ENCODE data around the gene LHPP.

LHPP gene

DNA sequence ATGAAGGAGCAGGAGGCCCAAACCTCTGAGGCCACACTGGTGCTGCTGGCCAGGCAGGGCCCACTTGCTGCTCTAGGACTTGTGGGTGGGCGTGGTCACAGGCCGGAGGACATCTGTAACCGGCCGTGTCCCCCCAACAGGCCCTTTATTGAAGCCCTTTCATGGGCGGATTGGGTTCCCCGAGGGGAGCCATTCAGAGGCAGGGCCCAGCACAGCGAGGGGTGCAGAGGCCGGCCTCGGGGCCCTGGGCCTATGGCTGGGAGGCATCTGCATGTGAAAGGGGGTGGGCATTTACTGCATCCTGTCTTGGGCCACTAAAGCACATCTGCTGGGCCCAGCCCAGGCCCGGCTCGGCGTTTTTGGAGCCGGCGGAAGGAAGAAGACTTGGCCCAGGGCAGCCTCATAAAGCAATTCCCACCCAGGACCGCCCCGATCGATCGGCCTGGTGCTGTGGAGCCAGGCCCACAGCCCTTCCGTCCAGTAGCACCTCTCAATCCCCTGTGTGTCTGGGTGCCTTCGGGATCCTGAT, 8.4 kb downstream of the LHPP start:
- H3K4me1 ChIP-seq (ENCODE audit: control insufficient read depth, low read depth, low read length) = peaks cover under 1% of the 10 kb centered on the region
- no CpG with 5 or more reads among the region's 20 CpGs for WGBS (ENCODE audit: extremely low coverage, insufficient coverage, low lambda C conversion rate)
- no peak overlapping the region for H2BK5ac ChIP-seq (ENCODE audit: low read length)
- no peak overlapping the region for H2BK15ac ChIP-seq (replicated peaks; ENCODE audit: low read depth)
- no peaks in the 10 kb centered on the region for H3K27me3 ChIP-seq (ENCODE audit: insufficient read depth, low read length, poor library complexity)
- no peak overlapping the region for H3K23ac ChIP-seq (ENCODE audit: low read length)
- no peak overlapping the region for H4K8ac ChIP-seq (ENCODE audit: low read depth, low read length)
- no peak overlapping the region for H3K27ac ChIP-seq (ENCODE audit: low read depth, low read length)
- H3K18ac ChIP-seq (ENCODE audit: low read length) = no peak overlapping the region
- H3K36me3 ChIP-seq (ENCODE audit: control insufficient read depth, insufficient read depth, low read length) = no peaks in the 10 kb centered on the region
- no peak overlapping the region for H2BK120ac ChIP-seq (ENCODE audit: low read depth, low read length)
- no peak overlapping the region for H3K4me2 ChIP-seq (ENCODE audit: low read length)
- no peak overlapping the region for H4K5ac ChIP-seq (ENCODE audit: low read length)
- no peak overlapping the region for H3K4me3 ChIP-seq (ENCODE audit: low read length)
- H3K4ac ChIP-seq (ENCODE audit: low read depth, low read length) = no peak overlapping the region
- H3K79me1 ChIP-seq (ENCODE audit: low read length) = no peaks in the 10 kb centered on the region
- peak overlapping the region; percentile 37 for H3K56ac ChIP-seq (ENCODE audit: low read length)
- no peak for DNase-seq
- H3K79me2 ChIP-seq (ENCODE audit: control insufficient read depth, insufficient read depth, low read length) = no peaks in the 10 kb centered on the region
- no peak overlapping the region for H2AK5ac ChIP-seq (ENCODE audit: low read length)
- H3K9ac ChIP-seq (ENCODE audit: low read length) = no peak overlapping the region

DNA sequence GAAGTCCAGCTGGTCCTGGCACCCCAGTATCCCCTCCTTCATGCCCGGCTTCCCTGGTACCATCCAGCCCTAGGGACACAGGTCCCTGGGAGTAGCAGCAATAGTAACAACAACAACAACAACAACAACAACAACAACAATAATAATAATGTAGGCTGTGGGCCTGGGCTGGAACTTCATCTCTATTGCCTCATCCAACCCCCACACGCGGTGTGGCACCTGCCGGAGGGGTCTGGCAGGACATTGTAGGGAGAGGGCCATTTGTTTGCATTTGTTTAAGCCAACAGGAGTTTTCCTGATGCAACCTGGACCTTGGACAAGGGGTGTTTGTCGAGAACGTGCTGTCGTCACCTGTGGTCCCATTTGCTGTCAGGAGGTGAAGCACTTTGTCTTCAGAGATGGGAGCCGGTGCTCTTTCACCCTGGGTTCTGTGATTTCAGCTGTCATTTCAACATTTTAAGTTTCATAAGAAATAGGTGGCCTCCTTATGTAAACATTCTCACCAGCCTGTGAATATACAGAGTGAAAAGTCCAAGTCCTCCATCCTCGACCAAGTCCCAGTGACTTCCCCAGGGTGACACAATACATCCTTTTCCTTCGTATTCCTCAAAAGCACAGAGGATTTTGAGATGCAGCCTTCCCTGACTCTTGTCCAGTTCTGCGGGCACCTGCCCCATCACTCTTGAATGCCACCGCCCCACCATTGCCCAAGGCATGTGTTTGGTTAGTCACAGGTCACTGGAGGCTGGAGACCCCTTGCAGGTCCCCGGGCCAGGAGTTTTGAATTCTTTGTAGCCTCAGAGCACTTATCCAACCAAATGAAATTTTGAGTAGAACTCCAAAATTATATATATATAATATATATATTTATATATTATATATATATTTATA, 9.2 kb downstream of the LHPP start:
- Histone ChIP-seq H3K56ac (ENCODE audit: low read length) (peak overlapping the region; percentile 37), H3K18ac (ENCODE audit: low read length) (no peak overlapping the region), H3K4me2 (ENCODE audit: low read length) (no peak overlapping the region), H2BK15ac (replicated peaks; ENCODE audit: low read depth) (no peak overlapping the region), H3K9ac (ENCODE audit: low read length) (no peak overlapping the region), H3K27ac (ENCODE audit: low read depth, low read length) (no peak overlapping the region), H3K27me3 (ENCODE audit: insufficient read depth, low read length, poor library complexity) (no peaks in the 10 kb centered on the region), H4K5ac (ENCODE audit: low read length) (no peak overlapping the region), H3K4me1 (ENCODE audit: control insufficient read depth, low read depth, low read length) (no peaks in the 10 kb centered on the region), H2BK120ac (ENCODE audit: low read depth, low read length) (no peak overlapping the region), H4K8ac (ENCODE audit: low read depth, low read length) (no peak overlapping the region), H3K4me3 (ENCODE audit: low read length) (no peak overlapping the region), H2BK5ac (ENCODE audit: low read length) (no peak overlapping the region), H3K36me3 (ENCODE audit: control insufficient read depth, insufficient read depth, low read length) (no peaks in the 10 kb centered on the region), H2AK5ac (ENCODE audit: low read length) (no peak overlapping the region), H3K79me1 (ENCODE audit: low read length) (no peaks in the 10 kb centered on the region), H3K79me2 (ENCODE audit: control insufficient read depth, insufficient read depth, low read length) (no peaks in the 10 kb centered on the region), H3K4ac (ENCODE audit: low read depth, low read length) (no peak overlapping the region), H3K23ac (ENCODE audit: low read length) (no peak overlapping the region)
- no CpG with 5 or more reads among the region's 13 CpGs for WGBS (ENCODE audit: extremely low coverage, insufficient coverage, low lambda C conversion rate)
- DNase-seq = no peak

DNA sequence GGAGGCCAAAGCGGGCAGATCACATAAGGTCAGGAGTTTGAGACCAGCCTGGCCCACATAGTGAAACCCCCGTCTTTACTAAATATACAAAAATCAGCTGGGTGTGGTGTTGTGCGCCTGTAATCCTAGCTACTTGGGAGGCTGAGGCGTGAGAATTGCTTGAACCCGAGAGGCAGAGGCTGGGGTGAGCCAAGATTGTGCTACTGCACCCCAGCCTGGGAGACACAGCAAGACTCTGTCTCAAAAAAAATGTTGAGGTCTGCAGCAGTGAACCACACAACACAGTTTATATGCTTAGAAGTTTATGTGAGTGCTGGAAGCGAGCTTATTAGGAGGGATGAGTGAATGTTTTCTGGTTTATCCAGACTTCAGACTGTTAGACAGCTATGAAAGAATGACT, 10.4 kb downstream of the LHPP start:
- no peak overlapping the region for H2AK5ac ChIP-seq (ENCODE audit: low read length)
- no peak for DNase-seq

DNA sequence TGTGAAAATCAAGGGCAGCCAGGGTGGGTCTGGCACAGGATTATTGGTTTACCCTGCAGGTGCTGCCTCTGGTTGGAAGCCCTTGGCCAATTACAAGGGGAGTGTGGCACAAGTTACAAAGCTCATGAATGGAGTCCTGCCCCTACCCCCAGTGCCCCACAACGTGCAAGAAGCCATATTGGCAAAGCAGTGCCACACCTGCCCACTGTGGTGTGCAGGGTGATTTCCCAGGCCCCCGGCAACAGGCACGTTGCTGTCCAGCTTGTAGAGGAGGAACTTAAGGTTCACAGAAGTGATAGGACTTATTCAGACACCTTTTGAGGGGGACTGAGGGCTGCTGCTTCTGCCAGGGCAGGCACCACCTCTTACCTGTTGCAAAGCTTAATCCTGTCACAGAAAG, 11.4 kb downstream of the LHPP start:
- no peak overlapping the region for H3K9ac ChIP-seq (ENCODE audit: low read length)
- H3K23ac ChIP-seq (ENCODE audit: low read length) = no peak overlapping the region
- H4K8ac ChIP-seq (ENCODE audit: low read depth, low read length) = no peak overlapping the region
- H3K36me3 ChIP-seq (ENCODE audit: control insufficient read depth, insufficient read depth, low read length) = no peaks in the 10 kb centered on the region
- no peak overlapping the region for H2BK5ac ChIP-seq (ENCODE audit: low read length)
- no peaks in the 10 kb centered on the region for H3K79me2 ChIP-seq (ENCODE audit: control insufficient read depth, insufficient read depth, low read length)
- H2AK5ac ChIP-seq (ENCODE audit: low read length) = no peak overlapping the region
- no peak overlapping the region for H3K4me2 ChIP-seq (ENCODE audit: low read length)
- no peaks in the 10 kb centered on the region for H3K79me1 ChIP-seq (ENCODE audit: low read length)
- H3K27me3 ChIP-seq (ENCODE audit: insufficient read depth, low read length, poor library complexity) = no peaks in the 10 kb centered on the region
- H2BK120ac ChIP-seq (ENCODE audit: low read depth, low read length) = no peak overlapping the region
- no CpG with 5 or more reads among the region's 3 CpGs for WGBS (ENCODE audit: extremely low coverage, insufficient coverage, low lambda C conversion rate)
- DNase-seq = no peak
- H3K4ac ChIP-seq (ENCODE audit: low read depth, low read length) = no peak overlapping the region
- no peak overlapping the region for H3K18ac ChIP-seq (ENCODE audit: low read length)
- no peak overlapping the region for H3K56ac ChIP-seq (ENCODE audit: low read length)
- H3K4me1 ChIP-seq (ENCODE audit: control insufficient read depth, low read depth, low read length) = no peaks in the 10 kb centered on the region
- no peak overlapping the region for H3K4me3 ChIP-seq (ENCODE audit: low read length)
- H4K5ac ChIP-seq (ENCODE audit: low read length) = no peak overlapping the region
- no peak overlapping the region for H3K27ac ChIP-seq (ENCODE audit: low read depth, low read length)
- H2BK15ac ChIP-seq (replicated peaks; ENCODE audit: low read depth) = no peak overlapping the region

More for the DNA sequence above, 10.4 kb downstream of the LHPP start:
- Histone ChIP-seq H3K27me3 (ENCODE audit: insufficient read depth, low read length, poor library complexity) (no peaks in the 10 kb centered on the region), H2BK15ac (replicated peaks; ENCODE audit: low read depth) (no peak overlapping the region), H3K4me2 (ENCODE audit: low read length) (no peak overlapping the region), H4K5ac (ENCODE audit: low read length) (no peak overlapping the region), H3K4me1 (ENCODE audit: control insufficient read depth, low read depth, low read length) (no peaks in the 10 kb centered on the region), H3K23ac (ENCODE audit: low read length) (no peak overlapping the region), H3K27ac (ENCODE audit: low read depth, low read length) (no peak overlapping the region), H2BK120ac (ENCODE audit: low read depth, low read length) (no peak overlapping the region), H3K4ac (ENCODE audit: low read depth, low read length) (no peak overlapping the region), H3K56ac (ENCODE audit: low read length) (no peak overlapping the region), H3K9ac (ENCODE audit: low read length) (no peak overlapping the region), H4K8ac (ENCODE audit: low read depth, low read length) (no peak overlapping the region), H3K79me1 (ENCODE audit: low read length) (no peaks in the 10 kb centered on the region), H3K36me3 (ENCODE audit: control insufficient read depth, insufficient read depth, low read length) (no peaks in the 10 kb centered on the region), H3K4me3 (ENCODE audit: low read length) (no peak overlapping the region), H3K79me2 (ENCODE audit: control insufficient read depth, insufficient read depth, low read length) (no peaks in the 10 kb centered on the region), H3K18ac (ENCODE audit: low read length) (no peak overlapping the region), H2BK5ac (ENCODE audit: low read length) (no peak overlapping the region)
- no CpG with 5 or more reads among the region's 6 CpGs for WGBS (ENCODE audit: extremely low coverage, insufficient coverage, low lambda C conversion rate)

DNA sequence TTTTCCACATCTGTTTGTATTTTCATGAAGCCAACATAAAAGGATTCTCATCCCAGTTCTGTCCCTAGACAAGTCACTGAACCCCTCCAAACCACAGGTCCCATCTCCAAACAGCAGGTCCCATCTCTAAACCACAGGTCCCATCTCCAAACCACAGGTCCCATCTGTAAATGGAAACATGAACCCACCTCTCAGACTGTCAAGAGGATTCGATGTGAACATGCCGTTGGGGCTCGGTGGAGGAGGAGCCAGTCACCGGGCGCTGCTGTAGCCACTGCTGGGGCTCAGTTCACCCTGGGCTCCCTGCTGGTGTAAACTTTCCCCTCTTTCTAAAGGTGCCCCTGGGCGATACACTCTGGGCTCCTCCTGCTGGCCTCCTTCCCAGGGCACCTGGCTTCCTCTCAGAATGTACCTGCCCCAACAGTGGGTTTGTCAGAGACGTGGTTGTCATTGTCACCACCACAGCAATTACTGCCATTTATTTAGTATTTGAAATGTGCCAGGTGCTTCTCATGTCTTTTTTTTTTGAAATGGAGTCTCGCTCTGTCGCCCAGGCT, 13.0 kb downstream of the LHPP start:
- Histone ChIP-seq H2BK120ac (ENCODE audit: low read depth, low read length) (no peak overlapping the region), H2BK15ac (replicated peaks; ENCODE audit: low read depth) (no peak overlapping the region), H4K5ac (ENCODE audit: low read length) (no peak overlapping the region), H3K79me2 (ENCODE audit: control insufficient read depth, insufficient read depth, low read length) (no peaks in the 10 kb centered on the region), H3K18ac (ENCODE audit: low read length) (no peak overlapping the region), H2AK5ac (ENCODE audit: low read length) (no peak overlapping the region), H3K79me1 (ENCODE audit: low read length) (no peaks in the 10 kb centered on the region), H2BK5ac (ENCODE audit: low read length) (no peak overlapping the region), H3K9ac (ENCODE audit: low read length) (no peak overlapping the region), H3K56ac (ENCODE audit: low read length) (no peak overlapping the region), H4K8ac (ENCODE audit: low read depth, low read length) (no peak overlapping the region), H3K36me3 (ENCODE audit: control insufficient read depth, insufficient read depth, low read length) (no peaks in the 10 kb centered on the region), H3K4me2 (ENCODE audit: low read length) (no peak overlapping the region), H3K4me3 (ENCODE audit: low read length) (no peak overlapping the region), H3K27ac (ENCODE audit: low read depth, low read length) (no peak overlapping the region), H3K4me1 (ENCODE audit: control insufficient read depth, low read depth, low read length) (no peaks in the 10 kb centered on the region), H3K23ac (ENCODE audit: low read length) (no peak overlapping the region), H3K27me3 (ENCODE audit: insufficient read depth, low read length, poor library complexity) (no peaks in the 10 kb centered on the region), H3K4ac (ENCODE audit: low read depth, low read length) (no peak overlapping the region)
- WGBS (ENCODE audit: extremely low coverage, insufficient coverage, low lambda C conversion rate) = no CpG with 5 or more reads among the region's 9 CpGs
- no peak for DNase-seq

Data from mesendoderm (in vitro differentiated cells).